GM12878 (cell line): Measurements from ENCODE around the gene TACC2.

Experiments used
- ASH2L ChIP-seq: fragments of 300-600, 200-600 bp; sonication (generic); IDR thresholded peaks from 2 replicates; pipeline ENCODE4 v1.6.1; 2017; ENCODE audit warnings: low read depth, mild to moderate bottlenecking, borderline replicate concordance
- CHD2 ChIP-seq: IDR thresholded peaks from 2 replicates; pipeline ENCODE4 v1.6.1; 2011; ENCODE audit warnings: low read depth, low read length, improper control_type of control experiment, borderline replicate concordance
- GABPA ChIP-seq: IDR thresholded peaks from 2 replicates; pipeline ENCODE4 v1.6.1; 2014; ENCODE audit warnings: antibody characterized with exemption, low read depth, mild to moderate bottlenecking, inconsistent platforms
- HDAC6 ChIP-seq: fragments of 200-600 bp; sonication (generic); IDR thresholded peaks from one replicate; pipeline ENCODE4 v1.8.0; 2017; ENCODE audit warnings: antibody characterized with exemption; ENCODE audit not compliant: unreplicated experiment
- RCOR1 ChIP-seq: conservative IDR thresholded peaks from 2 replicates; pipeline ENCODE4 v1.6.1; 2012; ENCODE audit warnings: low read depth, low read length, improper control_type of control experiment
- SREBF2 ChIP-seq: IDR thresholded peaks from 2 replicates; pipeline ENCODE4 v1.6.1; 2012; ENCODE audit warnings: mild to moderate bottlenecking, low read length
- TF ChIP-seq, protein P1 (sequence below), 3 experiments: IDR thresholded peaks in 2 of 3; conservative IDR thresholded peaks in 1 of 3; 2 replicates each; pipeline ENCODE4 v1.5.1; 2011; ENCODE audit warnings: low read depth in 3 of 3, low read length in 3 of 3, mild to moderate bottlenecking in 3 of 3, control low read depth in 2 of 3, moderate library complexity in 2 of 3, inconsistent platforms in 1 of 3, mixed read lengths in 1 of 3; ENCODE audit not compliant: control insufficient read depth in 2 of 3, insufficient read depth in 1 of 3; ENCODE audit errors: extremely low read depth in 1 of 3
- TF ChIP-seq, protein P2 (sequence below): IDR thresholded peaks from 2 replicates; pipeline ENCODE4 v1.6.1; 2012; ENCODE audit warnings: low read depth, low read length, improper control_type of control experiment
- TF ChIP-seq, protein P3 (sequence below): fragments of 450-650 bp; IDR thresholded peaks from 2 replicates; pipeline ENCODE4 v1.6.1; 2017; ENCODE audit warnings: mild to moderate bottlenecking, low read depth, inconsistent platforms; ENCODE audit not compliant: poor library complexity, severe bottlenecking

DNA sequence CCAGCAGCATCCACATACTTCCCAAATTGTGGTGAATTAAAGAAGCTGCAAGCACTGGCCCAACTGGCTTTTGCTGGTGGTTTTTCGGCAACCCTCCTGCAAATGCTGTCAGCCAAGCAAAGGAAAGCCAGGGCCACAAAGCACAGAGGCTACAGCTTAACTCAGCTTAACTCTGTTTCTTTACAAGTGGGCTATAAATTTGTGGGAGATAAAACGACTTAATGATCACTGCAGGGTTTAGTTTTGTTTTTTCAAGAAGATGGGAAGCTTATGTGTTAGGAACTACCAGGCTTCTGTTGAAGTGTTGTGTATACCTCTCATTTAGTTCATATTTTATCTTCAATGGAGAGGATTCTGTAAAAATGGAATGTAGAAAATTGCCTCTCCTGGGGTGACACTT lies 110.6 kb downstream of the TACC2 start:
- TF ChIP-seq, protein P1, sequence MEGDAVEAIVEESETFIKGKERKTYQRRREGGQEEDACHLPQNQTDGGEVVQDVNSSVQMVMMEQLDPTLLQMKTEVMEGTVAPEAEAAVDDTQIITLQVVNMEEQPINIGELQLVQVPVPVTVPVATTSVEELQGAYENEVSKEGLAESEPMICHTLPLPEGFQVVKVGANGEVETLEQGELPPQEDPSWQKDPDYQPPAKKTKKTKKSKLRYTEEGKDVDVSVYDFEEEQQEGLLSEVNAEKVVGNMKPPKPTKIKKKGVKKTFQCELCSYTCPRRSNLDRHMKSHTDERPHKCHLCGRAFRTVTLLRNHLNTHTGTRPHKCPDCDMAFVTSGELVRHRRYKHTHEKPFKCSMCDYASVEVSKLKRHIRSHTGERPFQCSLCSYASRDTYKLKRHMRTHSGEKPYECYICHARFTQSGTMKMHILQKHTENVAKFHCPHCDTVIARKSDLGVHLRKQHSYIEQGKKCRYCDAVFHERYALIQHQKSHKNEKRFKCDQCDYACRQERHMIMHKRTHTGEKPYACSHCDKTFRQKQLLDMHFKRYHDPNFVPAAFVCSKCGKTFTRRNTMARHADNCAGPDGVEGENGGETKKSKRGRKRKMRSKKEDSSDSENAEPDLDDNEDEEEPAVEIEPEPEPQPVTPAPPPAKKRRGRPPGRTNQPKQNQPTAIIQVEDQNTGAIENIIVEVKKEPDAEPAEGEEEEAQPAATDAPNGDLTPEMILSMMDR (IDR thresholded peaks at IDR 0.05 in 2 of 3, conservative IDR thresholded peaks at IDR 0.05 in 1 of 3; ENCODE audit: control insufficient read depth in 2 of 3, extremely low read depth in 1 of 3, insufficient read depth in 1 of 3, low read depth in 3 of 3, low read length in 3 of 3): no peak
- TF ChIP-seq RCOR1 (no peak), HDAC6 (no peak), GABPA (no peak), SREBF2 (no peak), CHD2 (no peak), ASH2L (no peak)
- TF ChIP-seq, protein P2, sequence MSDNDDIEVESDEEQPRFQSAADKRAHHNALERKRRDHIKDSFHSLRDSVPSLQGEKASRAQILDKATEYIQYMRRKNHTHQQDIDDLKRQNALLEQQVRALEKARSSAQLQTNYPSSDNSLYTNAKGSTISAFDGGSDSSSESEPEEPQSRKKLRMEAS: no peak
- TF ChIP-seq, protein P3, sequence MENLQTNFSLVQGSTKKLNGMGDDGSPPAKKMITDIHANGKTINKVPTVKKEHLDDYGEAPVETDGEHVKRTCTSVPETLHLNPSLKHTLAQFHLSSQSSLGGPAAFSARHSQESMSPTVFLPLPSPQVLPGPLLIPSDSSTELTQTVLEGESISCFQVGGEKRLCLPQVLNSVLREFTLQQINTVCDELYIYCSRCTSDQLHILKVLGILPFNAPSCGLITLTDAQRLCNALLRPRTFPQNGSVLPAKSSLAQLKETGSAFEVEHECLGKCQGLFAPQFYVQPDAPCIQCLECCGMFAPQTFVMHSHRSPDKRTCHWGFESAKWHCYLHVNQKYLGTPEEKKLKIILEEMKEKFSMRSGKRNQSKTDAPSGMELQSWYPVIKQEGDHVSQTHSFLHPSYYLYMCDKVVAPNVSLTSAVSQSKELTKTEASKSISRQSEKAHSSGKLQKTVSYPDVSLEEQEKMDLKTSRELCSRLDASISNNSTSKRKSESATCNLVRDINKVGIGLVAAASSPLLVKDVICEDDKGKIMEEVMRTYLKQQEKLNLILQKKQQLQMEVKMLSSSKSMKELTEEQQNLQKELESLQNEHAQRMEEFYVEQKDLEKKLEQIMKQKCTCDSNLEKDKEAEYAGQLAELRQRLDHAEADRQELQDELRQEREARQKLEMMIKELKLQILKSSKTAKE: no peak
